ENCODE measurements around the gene MRPL28. TPM values are rescaled to one million over a fixed set of nuclear protein-coding genes. Genes with fewer than 3 reads are reported as not detected.

The MRPL28 gene
- total and polyA plus RNA-seq, 2 donors (not counting 1 experiment from before 2014, with no cell fraction given) = 65.2 to 86.5 TPM

GRCh38 chr16:375212-375611 is 4.9 kb upstream of the MRPL28 start:
- no peaks in the 10 kb centered on the region for H3K27me3 ChIP-seq (ENCODE audit: control insufficient read depth, insufficient read depth, low read length)
- no peak overlapping the region for H3K4me2 ChIP-seq (ENCODE audit: extremely low read depth, insufficient read depth, low read length)
- DNase-seq (ENCODE audit: low read depth in 2 of 2) = no peak
- no peak overlapping the region for H3K4me3 ChIP-seq (replicated peaks in 1 of 4; ENCODE audit: control extremely low read depth in 1 of 4, insufficient read depth in 1 of 4, low read depth in 3 of 4, low read length in 4 of 4)
- peaks cover 9% of the 10 kb centered on the region for H3K79me2 ChIP-seq (ENCODE audit: control insufficient read depth, insufficient read depth, low read length)
- no peak overlapping the region for H3K9ac ChIP-seq (ENCODE audit: insufficient read depth, low read length)
- no peaks in the 10 kb centered on the region for H3K4me1 ChIP-seq (ENCODE audit: control insufficient read depth, extremely low read depth, insufficient read depth, low read length)
- H3K9me3 ChIP-seq (ENCODE audit: control insufficient read depth, insufficient read depth, low read depth, low read length) = no peaks in the 10 kb centered on the region
- no peaks in the 10 kb centered on the region for H4K20me1 ChIP-seq (ENCODE audit: control insufficient read depth, extremely low read depth, insufficient read depth, low read length)
- H3K27ac ChIP-seq (ENCODE audit: insufficient read depth, low read length) = no peak overlapping the region
- TF ChIP-seq EZH2 (IDR thresholded peaks at IDR 0.05; ENCODE audit: low read length, missing control alignments) = no peak
- TF ChIP-seq, protein P1, sequence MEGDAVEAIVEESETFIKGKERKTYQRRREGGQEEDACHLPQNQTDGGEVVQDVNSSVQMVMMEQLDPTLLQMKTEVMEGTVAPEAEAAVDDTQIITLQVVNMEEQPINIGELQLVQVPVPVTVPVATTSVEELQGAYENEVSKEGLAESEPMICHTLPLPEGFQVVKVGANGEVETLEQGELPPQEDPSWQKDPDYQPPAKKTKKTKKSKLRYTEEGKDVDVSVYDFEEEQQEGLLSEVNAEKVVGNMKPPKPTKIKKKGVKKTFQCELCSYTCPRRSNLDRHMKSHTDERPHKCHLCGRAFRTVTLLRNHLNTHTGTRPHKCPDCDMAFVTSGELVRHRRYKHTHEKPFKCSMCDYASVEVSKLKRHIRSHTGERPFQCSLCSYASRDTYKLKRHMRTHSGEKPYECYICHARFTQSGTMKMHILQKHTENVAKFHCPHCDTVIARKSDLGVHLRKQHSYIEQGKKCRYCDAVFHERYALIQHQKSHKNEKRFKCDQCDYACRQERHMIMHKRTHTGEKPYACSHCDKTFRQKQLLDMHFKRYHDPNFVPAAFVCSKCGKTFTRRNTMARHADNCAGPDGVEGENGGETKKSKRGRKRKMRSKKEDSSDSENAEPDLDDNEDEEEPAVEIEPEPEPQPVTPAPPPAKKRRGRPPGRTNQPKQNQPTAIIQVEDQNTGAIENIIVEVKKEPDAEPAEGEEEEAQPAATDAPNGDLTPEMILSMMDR (conservative IDR thresholded peaks at IDR 0.05 in 1 of 2, IDR thresholded peaks at IDR 0.05 in 1 of 2; ENCODE audit: low read depth in 1 of 2, low read length in 2 of 2) = no peak
- no peak overlapping the region for H2AFZ ChIP-seq (ENCODE audit: low read length)
- peaks cover 32% of the 10 kb centered on the region for H3K36me3 ChIP-seq (ENCODE audit: control insufficient read depth, insufficient read depth, low read length)

GRCh38 chr16:374616-374926 is 4.2 kb upstream of the MRPL28 start:
- H3K36me3 ChIP-seq (ENCODE audit: control insufficient read depth, insufficient read depth, low read length) = peaks cover 32% of the 10 kb centered on the region
- no peak overlapping the region for H3K27ac ChIP-seq (ENCODE audit: insufficient read depth, low read length)
- no peaks in the 10 kb centered on the region for H3K27me3 ChIP-seq (ENCODE audit: control insufficient read depth, insufficient read depth, low read length)
- TF ChIP-seq EZH2 (IDR thresholded peaks at IDR 0.05; ENCODE audit: low read length, missing control alignments) = no peak
- TF ChIP-seq, protein P1 (conservative IDR thresholded peaks at IDR 0.05 in 1 of 2, IDR thresholded peaks at IDR 0.05 in 1 of 2; ENCODE audit: low read depth in 1 of 2, low read length in 2 of 2) = no peak
- H3K9ac ChIP-seq (ENCODE audit: insufficient read depth, low read length) = no peak overlapping the region
- no peak overlapping the region for H2AFZ ChIP-seq (ENCODE audit: low read length)
- H4K20me1 ChIP-seq (ENCODE audit: control insufficient read depth, extremely low read depth, insufficient read depth, low read length) = no peaks in the 10 kb centered on the region
- no peak overlapping the region for H3K4me2 ChIP-seq (ENCODE audit: extremely low read depth, insufficient read depth, low read length)
- H3K4me1 ChIP-seq (ENCODE audit: control insufficient read depth, extremely low read depth, insufficient read depth, low read length) = peaks cover under 1% of the 10 kb centered on the region
- no peak overlapping the region for H3K4me3 ChIP-seq (replicated peaks in 1 of 4; ENCODE audit: control extremely low read depth in 1 of 4, insufficient read depth in 1 of 4, low read depth in 3 of 4, low read length in 4 of 4)
- no peak for DNase-seq (ENCODE audit: low read depth in 2 of 2)
- no peaks in the 10 kb centered on the region for H3K9me3 ChIP-seq (ENCODE audit: control insufficient read depth, insufficient read depth, low read depth, low read length)
- H3K79me2 ChIP-seq (ENCODE audit: control insufficient read depth, insufficient read depth, low read length) = peaks cover 8% of the 10 kb centered on the region

DNA sequence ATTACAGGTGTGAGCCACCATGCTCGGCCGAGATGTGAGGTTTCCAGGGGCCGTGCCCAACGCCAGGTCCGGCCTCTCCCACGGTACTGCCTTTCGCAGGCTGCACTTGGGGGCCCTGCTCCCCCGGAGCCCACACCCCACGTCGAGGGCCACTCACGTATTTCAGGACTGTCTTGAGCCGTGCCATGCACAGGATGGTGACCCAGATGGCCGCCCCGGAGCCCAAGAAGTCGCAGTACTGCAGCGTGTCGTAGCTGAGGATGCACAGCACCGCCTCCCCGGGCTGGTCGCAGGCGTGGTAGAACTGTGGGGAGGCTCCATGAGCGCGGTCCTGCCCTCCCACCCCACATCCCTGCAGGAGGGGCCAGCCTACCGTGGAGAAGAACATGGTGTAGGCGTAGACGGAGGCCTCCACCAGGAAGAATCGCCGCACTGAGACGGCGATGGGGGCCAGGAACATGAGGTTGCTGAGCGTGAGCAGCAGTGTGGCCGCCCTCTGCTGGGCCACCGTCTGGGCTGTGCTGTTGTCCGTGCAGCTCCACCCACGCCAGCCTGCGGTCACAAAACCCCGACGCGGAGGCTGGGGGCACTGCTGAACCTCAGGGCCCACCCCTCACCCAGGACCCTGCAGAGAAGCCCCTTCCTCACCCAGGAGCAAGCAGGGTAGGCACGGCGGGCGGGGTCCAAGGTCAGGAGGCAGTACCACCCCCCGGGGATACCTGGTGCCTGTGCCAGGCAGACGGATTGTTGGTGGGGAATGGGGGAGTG is 3.7 kb upstream of the MRPL28 start:
- Histone ChIP-seq H3K4me3 (replicated peaks in 1 of 4; ENCODE audit: control extremely low read depth in 1 of 4, insufficient read depth in 1 of 4, low read depth in 3 of 4, low read length in 4 of 4) (no peak overlapping the region), H3K27ac (ENCODE audit: insufficient read depth, low read length) (no peak overlapping the region), H3K4me1 (ENCODE audit: control insufficient read depth, extremely low read depth, insufficient read depth, low read length) (peaks cover 2% of the 10 kb centered on the region), H3K9me3 (ENCODE audit: control insufficient read depth, insufficient read depth, low read depth, low read length) (no peaks in the 10 kb centered on the region), H3K4me2 (ENCODE audit: extremely low read depth, insufficient read depth, low read length) (no peak overlapping the region), H3K9ac (ENCODE audit: insufficient read depth, low read length) (no peak overlapping the region), H3K79me2 (ENCODE audit: control insufficient read depth, insufficient read depth, low read length) (peaks cover 4% of the 10 kb centered on the region), H4K20me1 (ENCODE audit: control insufficient read depth, extremely low read depth, insufficient read depth, low read length) (no peaks in the 10 kb centered on the region), H2AFZ (ENCODE audit: low read length) (no peak overlapping the region), H3K27me3 (ENCODE audit: control insufficient read depth, insufficient read depth, low read length) (no peaks in the 10 kb centered on the region), H3K36me3 (ENCODE audit: control insufficient read depth, insufficient read depth, low read length) (peaks cover 34% of the 10 kb centered on the region)
- no peak for TF ChIP-seq EZH2 (IDR thresholded peaks at IDR 0.05; ENCODE audit: low read length, missing control alignments)
- DNase-seq (ENCODE audit: low read depth in 2 of 2) = no peak

Data from fibroblast of lung (primary cell).